AG09319 (cell line): Measurements from ENCODE around the gene KIAA0586.
"Not testable (repeated sequence)": the region's sequence is repeated elsewhere in the genome, so short reads cannot be mapped to it uniquely, and the experiment has no call there.

Source experiments
- DNase-seq: peaks from one replicate; pipeline ENCODE4 v3.0.0-alpha.2; 2010; ENCODE audit warnings: low read depth; ENCODE audit errors: extremely low read depth
- TF ChIP-seq, protein P1 (sequence below): IDR thresholded peaks from 2 replicates; pipeline ENCODE4 v1.5.1; 2011; ENCODE audit warnings: low read depth, mild to moderate bottlenecking, inconsistent platforms, low read length, moderate library complexity

The KIAA0586 gene

GRCh38 chr14:58464652-58465051 is 37.1 kb downstream of the KIAA0586 start:
- no peak for DNase-seq
- TF ChIP-seq, protein P1, sequence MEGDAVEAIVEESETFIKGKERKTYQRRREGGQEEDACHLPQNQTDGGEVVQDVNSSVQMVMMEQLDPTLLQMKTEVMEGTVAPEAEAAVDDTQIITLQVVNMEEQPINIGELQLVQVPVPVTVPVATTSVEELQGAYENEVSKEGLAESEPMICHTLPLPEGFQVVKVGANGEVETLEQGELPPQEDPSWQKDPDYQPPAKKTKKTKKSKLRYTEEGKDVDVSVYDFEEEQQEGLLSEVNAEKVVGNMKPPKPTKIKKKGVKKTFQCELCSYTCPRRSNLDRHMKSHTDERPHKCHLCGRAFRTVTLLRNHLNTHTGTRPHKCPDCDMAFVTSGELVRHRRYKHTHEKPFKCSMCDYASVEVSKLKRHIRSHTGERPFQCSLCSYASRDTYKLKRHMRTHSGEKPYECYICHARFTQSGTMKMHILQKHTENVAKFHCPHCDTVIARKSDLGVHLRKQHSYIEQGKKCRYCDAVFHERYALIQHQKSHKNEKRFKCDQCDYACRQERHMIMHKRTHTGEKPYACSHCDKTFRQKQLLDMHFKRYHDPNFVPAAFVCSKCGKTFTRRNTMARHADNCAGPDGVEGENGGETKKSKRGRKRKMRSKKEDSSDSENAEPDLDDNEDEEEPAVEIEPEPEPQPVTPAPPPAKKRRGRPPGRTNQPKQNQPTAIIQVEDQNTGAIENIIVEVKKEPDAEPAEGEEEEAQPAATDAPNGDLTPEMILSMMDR, result no peak

DNA sequence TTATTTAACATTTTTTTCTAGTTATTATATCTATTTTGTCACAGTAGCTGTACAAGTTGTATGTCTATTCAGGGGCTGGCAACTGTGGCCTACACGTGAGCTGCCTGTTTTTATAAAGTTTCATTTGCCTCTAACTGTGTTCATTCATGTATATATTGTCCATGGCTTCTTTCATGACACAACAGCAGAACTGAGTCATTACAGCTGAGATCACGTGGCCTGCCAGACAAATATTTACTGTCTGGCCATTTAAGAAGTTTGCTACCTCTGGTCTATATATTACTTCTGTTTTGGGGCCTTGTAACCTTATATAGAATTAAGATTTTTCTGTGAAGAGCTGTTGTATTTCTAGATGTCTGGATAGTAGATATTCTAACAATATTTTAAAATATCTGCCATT is 37.9 kb downstream of the KIAA0586 start:
- TF ChIP-seq, protein P1, result no peak
- DNase-seq, result no peak

DNA sequence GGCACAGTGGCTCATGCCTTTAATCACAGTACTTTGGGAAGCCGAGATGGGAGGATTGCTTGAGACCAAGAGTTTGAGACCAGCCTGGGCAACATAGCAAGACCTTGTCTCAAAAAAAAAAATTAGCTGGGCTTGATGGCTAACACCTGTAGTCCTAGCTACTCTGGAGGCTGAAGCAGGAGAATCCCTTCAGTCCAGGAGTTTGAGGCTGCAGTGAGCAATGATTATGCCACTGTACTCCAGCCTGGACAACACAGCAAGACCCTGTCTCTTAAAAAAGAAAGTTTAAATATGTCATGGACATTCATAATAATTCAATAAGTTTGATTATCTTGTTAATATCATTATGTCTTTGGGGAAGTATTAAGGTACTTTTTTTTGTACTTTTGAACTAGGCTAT is 38.9 kb downstream of the KIAA0586 start:
- TF ChIP-seq, protein P1, result no peak
- DNase-seq, result no peak

GRCh38 chr14:58467575-58467974 is 40.1 kb downstream of the KIAA0586 start:
- TF ChIP-seq, protein P1, result no peak
- DNase-seq, result no peak

GRCh38 chr14:58469309-58469708 is 41.8 kb downstream of the KIAA0586 start:
- no peak for DNase-seq
- TF ChIP-seq, protein P1, result no peak

DNA sequence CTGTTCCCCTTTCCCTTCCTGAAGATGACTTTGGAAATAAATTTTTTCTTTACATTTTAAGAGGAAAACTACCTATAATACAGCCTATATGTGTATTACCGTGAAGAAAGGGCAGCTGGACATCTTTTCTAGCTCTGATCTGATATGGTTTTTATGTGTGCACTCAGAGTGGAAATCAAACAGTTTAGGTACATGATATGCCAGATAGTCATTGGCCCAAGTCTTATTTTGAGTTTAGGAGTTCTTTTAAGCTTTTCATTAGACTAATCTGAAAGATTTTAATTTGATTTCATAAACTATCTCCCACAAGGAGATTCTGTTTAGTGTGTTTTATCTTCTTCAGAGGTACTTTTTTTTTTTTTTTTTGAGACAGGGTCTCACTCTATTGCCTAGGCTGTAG is 48.8 kb downstream of the KIAA0586 start:
- no peak for DNase-seq
- TF ChIP-seq, protein P1, result no peak

- DNase-seq, result no peak
- TF ChIP-seq, protein P1, result no peak
Measured at GRCh38 chr14:58477653-58478052, 50.1 kb downstream of the KIAA0586 start.

- not testable (repeated sequence) for DNase-seq
Measured at GRCh38 chr14:58478329-58478728, 50.8 kb downstream of the KIAA0586 start.
